AG10803 (cell line): ENCODE measurements around the gene TOMM22.

Experiments used
- DNase-seq: peaks from one replicate; pipeline ENCODE4 v3.0.0; 2010; ENCODE audit warnings: low read depth
- H3K4me3 ChIP-seq: 2 replicates; pipeline ENCODE4 v1.5.1; 2011; ENCODE audit warnings: mild to moderate bottlenecking, low read length, control low read depth
- CTCF ChIP-seq: conservative IDR thresholded peaks from 2 replicates; pipeline ENCODE4 v1.5.1; 2011; ENCODE audit warnings: mild to moderate bottlenecking, low read length, control low read depth, inconsistent platforms

Gene TOMM22

DNA sequence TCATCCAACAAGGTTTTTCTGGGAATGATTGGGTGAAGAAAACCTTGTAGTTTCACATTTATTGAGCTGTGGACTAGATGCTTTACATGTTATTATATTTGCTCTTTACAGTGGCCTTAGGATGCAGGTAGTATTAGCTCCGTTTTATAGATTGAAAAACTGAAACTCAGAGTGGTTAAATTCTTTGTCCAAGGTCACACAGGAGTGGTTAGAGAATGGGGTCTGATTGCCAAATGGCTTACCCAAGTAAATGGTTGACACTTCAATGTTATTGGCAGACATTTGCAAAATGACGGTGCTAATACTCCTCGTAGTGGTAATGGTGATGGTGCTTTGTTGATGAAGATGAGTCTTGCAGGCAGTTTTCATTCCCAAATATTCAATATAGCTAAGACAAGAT, 26.2 kb downstream of the TOMM22 start:
- DNase-seq = no peak
- TF ChIP-seq CTCF = no peak
- no peak overlapping the region for H3K4me3 ChIP-seq

GRCh38 chr22:38709306-38709705, 27.5 kb downstream of the TOMM22 start:
- H3K4me3 ChIP-seq = no peak overlapping the region
- no peak for TF ChIP-seq CTCF
- DNase-seq = no peak

GRCh38 chr22:38710351-38710750, 28.6 kb downstream of the TOMM22 start:
- no peak for DNase-seq
- TF ChIP-seq CTCF = no peak
- H3K4me3 ChIP-seq = no peak overlapping the region

DNA sequence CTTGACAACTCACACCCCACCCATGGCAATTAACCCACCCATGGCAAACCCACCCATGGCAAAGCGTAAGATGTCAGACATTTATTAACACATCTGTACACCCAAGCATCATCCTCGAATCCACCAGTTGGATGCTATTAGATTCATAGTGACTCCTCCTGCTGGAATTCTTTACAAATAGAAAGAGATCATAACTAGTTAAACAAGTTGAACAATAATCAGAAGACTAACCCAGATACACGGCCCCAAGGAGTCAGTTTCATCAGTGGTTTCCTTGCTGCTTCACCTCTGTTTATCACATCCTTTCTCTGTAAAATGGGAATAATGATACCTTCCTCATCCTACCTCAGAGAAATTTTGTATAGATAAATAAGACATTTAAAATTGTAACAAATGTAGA, 29.1 kb downstream of the TOMM22 start:
- no peak for DNase-seq
- TF ChIP-seq CTCF = no peak
- no peak overlapping the region for H3K4me3 ChIP-seq

GRCh38 chr22:38712486-38713207, 30.9 kb downstream of the TOMM22 start:
- no peak overlapping the region for H3K4me3 ChIP-seq
- DNase-seq = no peak
- TF ChIP-seq CTCF = no peak

- H3K4me3 ChIP-seq = no peak overlapping the region
- TF ChIP-seq CTCF = no peak
- DNase-seq = no peak
These were observed 32.2 kb downstream of the TOMM22 start for GRCh38 chr22:38713921-38714320.

GRCh38 chr22:38715176-38715764, 33.5 kb downstream of the TOMM22 start:
- TF ChIP-seq CTCF = no peak

More at GRCh38 chr22:38715176-38715764, 33.5 kb downstream of the TOMM22 start:
- no peak for DNase-seq
- H3K4me3 ChIP-seq = no peak overlapping the region
